IMR-90 (cell line): ENCODE results near the gene FOXD4L6. TPM values are rescaled to one million over a fixed set of nuclear protein-coding genes. Genes with fewer than 3 reads are reported as not detected.
"Not testable (repeated sequence)": the region's sequence is repeated elsewhere in the genome, so short reads cannot be mapped to it uniquely, and the experiment has no call there.

Source experiments
- ATAC-seq: fragments of 200-7000 bp; cut with Tn5 transposase; 2 replicates; pipeline ENCODE4 v1.9.1; 2020; ENCODE audit warnings: low read depth, mild to moderate bottlenecking, moderate library complexity
- BruUV-seq: library from RNA; stranded (reverse); fragments of 400-500 nt; replicated peaks from 2 replicates; lab custom pipeline; 2021; lab: Mats Ljungman, UMichigan
- CTCF ChIA-PET: fragments of 300-600 bp; formaldehyde crosslinking; extraction: SDS; loops from one replicate; lab custom pipeline; 2021; ENCODE audit warnings: antibody characterized with exemption; lab: Yijun Ruan, JAX
- POLR2A ChIA-PET: fragments of 300-600 bp; sonication (Branson Sonifier 250); formaldehyde crosslinking; loops from one replicate; lab custom pipeline; 2022; ENCODE audit warnings: antibody characterized with exemption; ENCODE audit not compliant: unreplicated experiment; lab: Charles Lee
- DNase-seq: peaks from one replicate; pipeline ENCODE4 v3.0.0; 2013
- H2AFZ ChIP-seq: replicated peaks from 2 replicates; pipeline ENCODE3; 2013; ENCODE audit warnings: low read length, mild to moderate bottlenecking; ENCODE audit not compliant: poor library complexity
- H2AK5ac ChIP-seq: 2 replicates; pipeline ENCODE4 v1.6.1; 2013; ENCODE audit warnings: low read depth, low read length, inconsistent platforms
- H2AK9ac ChIP-seq: replicated peaks from 2 replicates; pipeline ENCODE3; 2013; ENCODE audit warnings: mild to moderate bottlenecking, low read depth, low read length, moderate library complexity; ENCODE audit not compliant: poor library complexity
- H2BK120ac ChIP-seq: 2 replicates; pipeline ENCODE4 v1.6.1; 2013; ENCODE audit warnings: low read depth, low read length, inconsistent platforms
- H2BK15ac ChIP-seq: 3 replicates; pipeline ENCODE4 v1.6.1; 2013; ENCODE audit warnings: low read depth, low read length, inconsistent platforms
- H2BK20ac ChIP-seq: 2 replicates; pipeline ENCODE4 v1.6.1; 2013; ENCODE audit warnings: low read depth, mild to moderate bottlenecking, inconsistent platforms, low read length, moderate library complexity
- H2BK5ac ChIP-seq: 2 replicates; pipeline ENCODE4 v1.6.1; 2013; ENCODE audit warnings: mild to moderate bottlenecking, low read depth, low read length, inconsistent platforms; ENCODE audit not compliant: poor library complexity, severe bottlenecking
- H3K14ac ChIP-seq: replicated peaks from 2 replicates; pipeline ENCODE4 v1.6.1; 2013; ENCODE audit warnings: low read depth, low read length, inconsistent platforms
- H3K18ac ChIP-seq: 2 replicates; pipeline ENCODE4 v1.6.1; 2013; ENCODE audit warnings: low read depth, low read length, control low read depth
- H3K23ac ChIP-seq: 2 replicates; pipeline ENCODE4 v1.6.1; 2013; ENCODE audit warnings: low read depth, low read length, inconsistent platforms
- H3K27ac ChIP-seq: 2 replicates; pipeline ENCODE4 v1.5.1; 2013; ENCODE audit warnings: mild to moderate bottlenecking, control low read depth, low read length; ENCODE audit not compliant: insufficient read depth
- H3K27me3 ChIP-seq: 2 replicates; pipeline ENCODE4 v1.6.1; 2013; ENCODE audit warnings: low read length; ENCODE audit not compliant: control insufficient read depth, insufficient read depth
- H3K36me3 ChIP-seq: 2 replicates; pipeline ENCODE4 v1.6.1; 2013; ENCODE audit warnings: low read length, mixed read lengths; ENCODE audit not compliant: control insufficient read depth, insufficient read depth
- H3K4ac ChIP-seq: 2 replicates; pipeline ENCODE4 v1.6.1; 2013; ENCODE audit warnings: low read depth, low read length, inconsistent platforms
- H3K4me1 ChIP-seq: 2 replicates; pipeline ENCODE4 v1.6.1; 2013; ENCODE audit warnings: low read length, mixed read lengths; ENCODE audit not compliant: control insufficient read depth, insufficient read depth
- H3K4me2 ChIP-seq: 2 replicates; pipeline ENCODE4 v1.6.1; 2013; ENCODE audit warnings: low read depth, mild to moderate bottlenecking, control low read depth, low read length, moderate library complexity
- H3K4me3 ChIP-seq: 2 replicates; pipeline ENCODE4 v1.5.1; 2013; ENCODE audit warnings: low read depth, mild to moderate bottlenecking, control low read depth, low read length, moderate library complexity; ENCODE audit not compliant: insufficient read depth
- H3K56ac ChIP-seq: 2 replicates; pipeline ENCODE4 v1.6.1; 2013; ENCODE audit warnings: low read length, inconsistent platforms; ENCODE audit not compliant: insufficient read depth; ENCODE audit errors: extremely low read depth
- H3K79me1 ChIP-seq, 2 experiments: 2 replicates each; pipeline ENCODE4 v1.6.1; 2013; ENCODE audit warnings: low read length in 2 of 2, inconsistent platforms in 1 of 2, low read depth in 1 of 2
- H3K9ac ChIP-seq: 2 replicates; pipeline ENCODE4 v1.6.1; 2013; ENCODE audit warnings: low read depth, low read length, control low read depth
- H3K9me1 ChIP-seq: 2 replicates; pipeline ENCODE4 v1.6.1; 2013; ENCODE audit warnings: low read length, inconsistent platforms; ENCODE audit not compliant: insufficient read depth
- H3K9me3 ChIP-seq: 2 replicates; pipeline ENCODE4 v1.6.1; 2013; ENCODE audit warnings: low read length; ENCODE audit not compliant: control insufficient read depth, insufficient read depth
- H4K20me1 ChIP-seq: 2 replicates; pipeline ENCODE4 v1.6.1; 2013; ENCODE audit warnings: low read length, inconsistent platforms; ENCODE audit not compliant: insufficient read depth
- H4K5ac ChIP-seq: 2 replicates; pipeline ENCODE4 v1.6.1; 2013; ENCODE audit warnings: mild to moderate bottlenecking, low read depth, low read length, control low read depth
- H4K8ac ChIP-seq, 2 experiments: 2 replicates each; pipeline ENCODE4 v1.6.1; 2013; ENCODE audit warnings: low read depth in 2 of 2, low read length in 2 of 2, control low read depth in 1 of 2, inconsistent platforms in 1 of 2
- H4K91ac ChIP-seq: 2 replicates; pipeline ENCODE4 v1.6.1; 2013; ENCODE audit warnings: low read depth, low read length, inconsistent platforms; ENCODE audit not compliant: insufficient read depth
- WGBS, 2 experiments: methylation state at CpG; one replicate each; pipeline versions ENCODE4 v1.1.5 to v1.1.7; 2013; ENCODE audit warnings: missing lambda C conversion rate in 2 of 2; ENCODE audit not compliant: insufficient read length in 1 of 2; ENCODE audit errors: extremely low coverage in 2 of 2; 5-methylcytosine and 5-hydroxymethylcytosine counted together
- dilution Hi-C: fragments of 300-500 bp; cut with HindIII; formaldehyde crosslinking; loops from one replicate; pipeline ENCODE4 v1.14.3; 2018; ENCODE audit warnings: low sequenced_read_pairs; ENCODE audit not compliant: unreplicated experiment
- in situ Hi-C: fragments of 300-500 bp; cut with MboI; formaldehyde crosslinking; loops from 3 replicates; pipeline ENCODE4 v1.14.3; 2019; ENCODE audit warnings: low sequenced_read_pairs, inconsistent platforms, mixed read lengths
- intact Hi-C: fragments of 100-400 bp; cut with micrococcal nuclease; formaldehyde crosslinking; loops from 2 replicates; pipeline ENCODE4 v1.10.0; 2022
- polyA plus RNA-seq, 3 experiments: library from polyadenylated mRNA; depleted of rRNA; stranded (reverse); fragments of >200 nt; gene quantifications; 2 replicates each; pipeline ENCODE4 v1.2.3, GENCODE V29; 2012; ENCODE audit warnings: low replicate concordance in 1 of 3
- total RNA-seq: library from RNA; depleted of rRNA; stranded (reverse); fragments of >200 nt; gene quantifications from 2 replicates; pipeline ENCODE4 v1.2.3, GENCODE V29; 2012

FOXD4L6 gene
- total and polyA plus RNA-seq, 2 of the 4 experiments (the other 2 are of a cell fraction): not detected

- H2BK20ac ChIP-seq, H3K4ac ChIP-seq, H4K8ac ChIP-seq, CTCF ChIA-PET, H3K4me1 ChIP-seq, in situ Hi-C loops, H2BK5ac ChIP-seq, H3K9me1 ChIP-seq, H2AFZ ChIP-seq, H3K9me3 ChIP-seq, dilution Hi-C loops, H3K56ac ChIP-seq, H3K9ac ChIP-seq, ATAC-seq, POLR2A ChIA-PET, H4K5ac ChIP-seq, H3K4me3 ChIP-seq, H2AK5ac ChIP-seq, H2BK120ac ChIP-seq, H3K4me2 ChIP-seq, H3K14ac ChIP-seq, H3K79me1 ChIP-seq, DNase-seq, H3K27me3 ChIP-seq, H2AK9ac ChIP-seq, H4K20me1 ChIP-seq, H3K27ac ChIP-seq, H2BK15ac ChIP-seq, BruUV-seq, intact Hi-C loops, H4K91ac ChIP-seq, H3K18ac ChIP-seq, H3K36me3 ChIP-seq, H3K23ac ChIP-seq: not testable (repeated sequence)
- no CpG with 5 or more reads among the region's 4 CpGs for WGBS, 2 experiments
These were observed 7.8 kb downstream of the FOXD4L6 start for GRCh38 chr9:41120696-41121095.

DNA sequence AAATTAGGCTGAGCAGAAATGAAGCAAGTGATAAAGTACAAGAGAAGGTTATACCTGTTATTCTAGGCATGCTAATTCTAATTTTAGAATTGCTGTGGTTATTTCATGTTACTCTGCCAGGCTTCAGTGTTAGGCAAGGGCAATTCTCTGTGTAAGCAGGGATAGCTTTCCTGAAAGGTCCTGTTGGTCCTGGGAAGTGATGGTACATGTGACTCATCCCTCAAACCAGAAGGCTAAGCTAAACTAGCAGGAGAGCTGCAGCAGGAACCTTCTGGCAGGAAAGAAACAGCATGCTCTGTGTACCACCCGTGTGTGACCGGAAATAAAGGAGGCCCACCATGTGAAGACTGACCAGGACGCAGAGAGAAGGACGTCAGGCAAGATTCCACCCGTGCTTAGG, 8.8 kb downstream of the FOXD4L6 start:
- H2AK9ac ChIP-seq, H3K9ac ChIP-seq, H2AFZ ChIP-seq, H3K18ac ChIP-seq, H3K14ac ChIP-seq, H4K5ac ChIP-seq, H3K27me3 ChIP-seq, H4K8ac ChIP-seq, H3K9me1 ChIP-seq, POLR2A ChIA-PET, dilution Hi-C loops, H4K20me1 ChIP-seq, H3K9me3 ChIP-seq, DNase-seq, H3K79me1 ChIP-seq, H2AK5ac ChIP-seq, H3K4me2 ChIP-seq, H2BK5ac ChIP-seq, H3K23ac ChIP-seq, intact Hi-C loops, BruUV-seq, H3K4me3 ChIP-seq, H2BK15ac ChIP-seq, H2BK20ac ChIP-seq, H3K36me3 ChIP-seq, H3K4ac ChIP-seq, H4K91ac ChIP-seq, H3K4me1 ChIP-seq, in situ Hi-C loops, H3K27ac ChIP-seq, H3K56ac ChIP-seq, CTCF ChIA-PET, H2BK120ac ChIP-seq: not testable (repeated sequence)
- no CpG with 5 or more reads among the region's 5 CpGs for WGBS, 2 experiments
- peak; percentile 47 for ATAC-seq
